Esophagus muscularis mucosa (tissue), 4 donors: ENCODE data around the gene HPD. TPM values are rescaled to one million over a fixed set of nuclear protein-coding genes. Genes with fewer than 3 reads are reported as not detected.

Experiments
- DNase-seq: peaks from one replicate; pipeline ENCODE4 v3.0.0-alpha.2; 2017; ENCODE audit errors: extremely low spot score
- H3K27ac ChIP-seq, 4 donors: fragments of 200-600 bp; sonication (generic); replicated peaks in 1 of 4; 1 replicate in 3 of 4; 2 replicates in 1 of 4; pipeline ENCODE4 v1.5.1; 2016 to 2019; ENCODE audit warnings: mild to moderate bottlenecking in 1 of 4
- H3K27me3 ChIP-seq, 4 donors: fragments of 200-600 bp; sonication (generic); one replicate each; pipeline versions ENCODE4 v1.5.1 to v1.6.0; 2016 to 2019
- H3K36me3 ChIP-seq, 4 donors: fragments of 200-600 bp; sonication (generic); one replicate each; pipeline ENCODE4 v1.5.1; 2016 to 2019
- H3K4me1 ChIP-seq, 4 donors: fragments of 200-600 bp; sonication (generic); one replicate each; pipeline ENCODE4 v1.5.1; 2016 to 2019
- H3K4me3 ChIP-seq, 4 donors: fragments of 200-600 bp; sonication (generic); 1 replicate in 2 of 4; 2 replicates in 2 of 4; pipeline ENCODE4 v1.5.1; 2016 to 2019; ENCODE audit warnings: mild to moderate bottlenecking in 4 of 4, moderate library complexity in 1 of 4
- H3K9me3 ChIP-seq, 4 donors: fragments of 200-600 bp; sonication (generic); 1 replicate in 3 of 4; 2 replicates in 1 of 4; pipeline ENCODE4 v1.5.1; 2016 to 2019
- EP300 ChIP-seq: sonication (generic); formaldehyde crosslinking; IDR thresholded peaks from one replicate; pipeline ENCODE4 v1.6.1; 2017; ENCODE audit warnings: antibody characterized with exemption
- POLR2A ChIP-seq: fragments of 450-650 bp; IDR thresholded peaks from one replicate; pipeline ENCODE4 v1.6.1; 2017; ENCODE audit warnings: antibody characterized with exemption, moderate library complexity, mild to moderate bottlenecking, low read depth
- POLR2AphosphoS5 ChIP-seq, 2 donors: sonication (generic); formaldehyde crosslinking; IDR thresholded peaks; one replicate each; pipeline ENCODE4 v1.6.1; 2017; ENCODE audit warnings: antibody characterized with exemption in 2 of 2
- WGBS: methylation state at CpG from one replicate; pipeline ENCODE4 v1.1.5; 2018; 5-methylcytosine and 5-hydroxymethylcytosine counted together
- intact Hi-C: fragments of 100-400 bp; cut with DNase I; formaldehyde crosslinking; loops from one replicate; pipeline ENCODE4 v1.15.1; 2023
- total RNA-seq, 4 donors: library from RNA; depleted of rRNA; stranded (reverse); fragments of >200 nt; gene quantifications; one replicate each; pipeline versions ENCODE4 v1.1.0 to v1.2.1, GENCODE V29; 2016
- TF ChIP-seq, protein P1 (sequence below), 3 experiments: fragments of 200-600 bp in 2 of 3; fragments of 450-650 bp in 1 of 3; sonication (generic) in 2 of 3; IDR thresholded peaks; one replicate each; pipeline ENCODE4 v1.5.1; 2017 to 2019; ENCODE audit warnings: antibody characterized with exemption in 3 of 3, mild to moderate bottlenecking in 2 of 3, moderate library complexity in 1 of 3

Gene HPD
- total RNA-seq, 4 donors from 2014 or later, result 0.65 to 3.3 (median 1.3) TPM

DNA sequence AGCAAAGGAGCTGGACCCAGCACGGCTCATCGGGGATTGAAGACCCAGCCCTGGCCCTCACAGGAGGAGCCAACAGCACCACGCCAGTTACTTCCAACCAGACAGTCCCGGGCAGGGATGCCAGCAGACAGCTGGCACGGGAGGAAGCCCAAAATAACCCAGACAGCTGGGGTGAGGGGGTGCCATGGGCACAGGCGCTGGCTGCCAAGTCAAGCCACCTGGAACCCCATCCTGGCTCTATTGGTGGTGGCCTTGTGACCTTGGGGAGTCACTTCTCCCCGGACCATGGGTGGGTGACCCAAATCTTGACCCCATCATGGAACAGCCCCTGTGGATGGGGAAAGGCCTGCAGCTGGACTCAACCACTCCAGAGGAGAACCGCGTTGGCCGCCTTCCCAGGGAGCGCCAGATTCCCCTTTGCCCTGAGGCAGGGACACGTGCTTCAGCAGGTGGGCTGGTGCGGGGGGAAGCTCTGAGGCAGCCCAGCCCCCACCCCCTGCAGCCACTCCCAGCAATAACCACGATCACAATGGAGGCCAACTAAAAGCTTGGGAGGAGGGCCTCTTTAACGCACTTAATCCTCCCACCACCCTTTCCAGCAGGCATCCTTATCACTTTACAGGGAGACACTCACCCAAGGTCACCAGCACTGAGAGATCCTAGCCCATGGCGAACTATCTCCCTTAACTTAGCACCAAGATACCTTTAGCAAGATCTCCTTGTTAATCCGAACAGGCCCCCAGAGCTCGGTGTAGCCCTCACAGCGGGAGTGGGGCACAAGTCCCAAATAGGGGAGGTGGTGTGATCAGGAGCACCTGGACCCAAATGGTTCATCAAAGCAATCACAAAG lies 60.5 kb downstream of the HPD start:
- Histone ChIP-seq H3K27me3 (no peaks in the 10 kb centered on the region), H3K9me3 (no peaks in the 10 kb centered on the region), H3K36me3 (peaks cover 0 to 12% (median 9%) of the 10 kb centered on the region in 4 donors), H3K4me3 (peak overlapping the region; percentile 65 to 94 (median 84)), H3K4me1 (peaks cover 63 to 73% (median 65%) of the 10 kb centered on the region in 4 donors), H3K27ac (peak overlapping the region; percentile 97 to 100 (median 100))
- intact Hi-C loops, result no loop called here
- peak; percentile 15 for TF ChIP-seq POLR2A
- TF ChIP-seq, protein P1, sequence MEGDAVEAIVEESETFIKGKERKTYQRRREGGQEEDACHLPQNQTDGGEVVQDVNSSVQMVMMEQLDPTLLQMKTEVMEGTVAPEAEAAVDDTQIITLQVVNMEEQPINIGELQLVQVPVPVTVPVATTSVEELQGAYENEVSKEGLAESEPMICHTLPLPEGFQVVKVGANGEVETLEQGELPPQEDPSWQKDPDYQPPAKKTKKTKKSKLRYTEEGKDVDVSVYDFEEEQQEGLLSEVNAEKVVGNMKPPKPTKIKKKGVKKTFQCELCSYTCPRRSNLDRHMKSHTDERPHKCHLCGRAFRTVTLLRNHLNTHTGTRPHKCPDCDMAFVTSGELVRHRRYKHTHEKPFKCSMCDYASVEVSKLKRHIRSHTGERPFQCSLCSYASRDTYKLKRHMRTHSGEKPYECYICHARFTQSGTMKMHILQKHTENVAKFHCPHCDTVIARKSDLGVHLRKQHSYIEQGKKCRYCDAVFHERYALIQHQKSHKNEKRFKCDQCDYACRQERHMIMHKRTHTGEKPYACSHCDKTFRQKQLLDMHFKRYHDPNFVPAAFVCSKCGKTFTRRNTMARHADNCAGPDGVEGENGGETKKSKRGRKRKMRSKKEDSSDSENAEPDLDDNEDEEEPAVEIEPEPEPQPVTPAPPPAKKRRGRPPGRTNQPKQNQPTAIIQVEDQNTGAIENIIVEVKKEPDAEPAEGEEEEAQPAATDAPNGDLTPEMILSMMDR (IDR thresholded peaks at IDR 0.05), result no peak
- WGBS, result 30% methylated on average over 7 of the region's 19 CpGs
- no peak for DNase-seq

DNA sequence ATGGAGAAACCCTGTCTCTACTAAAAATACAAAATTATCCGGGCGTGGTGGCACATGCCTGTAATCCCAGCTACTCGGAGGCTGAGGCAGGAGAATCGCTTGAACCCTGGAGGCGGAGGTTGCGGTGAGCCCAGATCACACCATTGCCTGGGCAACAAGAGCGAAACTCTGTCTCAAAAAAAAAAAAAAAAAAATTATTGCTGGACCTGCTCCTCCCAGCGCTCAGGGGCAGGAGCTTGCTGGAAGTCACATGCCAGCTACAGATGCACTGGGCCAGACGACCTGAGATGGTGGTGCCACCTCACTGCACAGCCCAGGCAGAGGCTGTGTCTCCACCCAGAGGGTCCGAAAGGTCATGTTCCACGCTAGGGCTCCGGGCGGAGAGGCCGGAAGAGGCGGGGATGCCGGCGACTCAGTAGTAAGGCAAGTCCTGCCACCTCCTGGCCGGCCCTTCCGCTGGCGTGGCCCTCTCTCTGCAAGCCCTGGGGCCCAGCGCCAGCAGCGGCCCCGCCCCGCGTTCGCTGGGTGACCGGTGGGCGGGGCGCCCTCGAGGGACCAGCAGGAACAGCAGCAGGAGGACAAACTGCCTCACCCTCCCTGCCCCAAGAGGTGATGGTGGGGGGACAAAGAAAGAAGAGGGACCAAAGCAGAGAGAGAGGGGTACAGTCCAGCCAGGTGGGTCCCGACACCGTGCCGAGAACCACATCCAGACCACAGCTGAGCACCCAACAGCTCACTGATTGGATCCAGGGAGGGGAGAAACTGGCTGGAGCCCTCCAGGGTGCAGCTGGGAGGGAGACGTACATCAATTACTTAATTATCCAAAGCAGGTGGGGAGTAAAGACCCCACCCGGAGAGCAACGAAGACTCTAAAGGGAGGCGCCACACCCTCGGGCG lies 61.6 kb downstream of the HPD start:
- DNase-seq, result peak; percentile 96
- 16% methylated on average over 27 of the region's 39 CpGs for WGBS
- peak overlapping the region; percentile 97 to 100 (median 100) for H3K27ac ChIP-seq
- H3K4me1 ChIP-seq, result peaks cover 73 to 77% (median 75%) of the 10 kb centered on the region in 4 donors
- TF ChIP-seq POLR2A, result peak; percentile 3
- TF ChIP-seq, protein P1 (IDR thresholded peaks at IDR 0.05), result peak; percentile 31 to 59 (median 40)
- peak in 1 of 2 donors; percentile 89 for TF ChIP-seq POLR2AphosphoS5 (IDR thresholded peaks at IDR 0.05)
- no peak for TF ChIP-seq EP300
- no peaks in the 10 kb centered on the region for H3K9me3 ChIP-seq
- no peaks in the 10 kb centered on the region for H3K27me3 ChIP-seq
- peak overlapping the region; percentile 65 to 94 (median 84) for H3K4me3 ChIP-seq
- intact Hi-C loops, result no loop called here
- H3K36me3 ChIP-seq, result peaks cover 0 to 12% (median 9%) of the 10 kb centered on the region in 4 donors

DNA sequence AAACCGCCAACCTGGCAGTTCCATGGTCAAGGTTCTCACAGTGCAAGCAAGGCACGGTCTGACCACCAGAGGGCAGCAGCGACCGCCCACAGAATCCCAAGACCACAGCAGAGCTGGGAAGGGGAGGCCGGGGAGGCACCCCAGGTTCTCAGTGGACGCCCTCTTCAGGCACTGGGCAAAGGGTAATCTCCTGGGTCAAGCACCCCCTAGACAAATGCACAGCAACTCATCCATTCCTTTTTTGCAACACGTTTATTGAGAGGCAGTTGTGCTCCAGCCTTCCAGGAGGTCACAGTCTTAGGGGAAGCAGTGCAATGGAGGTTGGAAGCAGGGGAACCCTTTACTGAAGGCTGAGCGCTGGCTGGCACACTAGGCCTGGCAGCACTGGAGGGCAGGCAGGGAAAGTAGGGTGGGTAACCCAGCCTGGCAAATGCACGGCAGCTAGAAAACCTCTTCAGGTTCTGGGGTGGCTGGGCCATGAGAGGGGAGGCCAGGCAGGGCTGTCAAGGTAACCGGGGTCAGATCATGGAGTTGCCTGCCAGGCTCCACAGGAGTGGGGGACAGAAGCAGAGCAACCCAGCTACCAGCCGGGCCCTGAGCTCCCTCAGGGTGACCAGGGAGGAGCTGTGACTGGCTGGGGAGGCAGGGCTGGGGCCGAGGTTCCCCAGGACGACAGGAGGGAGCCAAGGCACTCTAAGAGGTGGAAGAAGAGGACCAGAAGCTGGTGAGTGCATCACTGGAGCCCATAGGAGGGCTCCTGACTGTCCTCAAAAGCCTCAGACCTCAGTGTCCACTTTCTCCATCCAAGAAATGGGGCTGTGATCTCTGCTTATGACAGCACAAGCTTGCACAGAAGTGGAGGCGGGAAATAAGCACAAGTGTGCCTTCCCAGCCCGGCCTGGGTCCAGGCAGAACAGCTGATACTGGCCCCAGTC lies 63.4 kb downstream of the HPD start:
- H3K4me3 ChIP-seq, result peak overlapping the region; percentile 59 to 64 (median 60)
- peak overlapping the region; percentile 97 to 100 (median 100) for H3K27ac ChIP-seq
- H3K9me3 ChIP-seq, result no peaks in the 10 kb centered on the region
- H3K4me1 ChIP-seq, result peaks cover 70 to 78% (median 77%) of the 10 kb centered on the region in 4 donors
- WGBS, result 39% methylated on average over 10 of the region's 15 CpGs
- TF ChIP-seq EP300, result no peak
- peak in 1 of 2 donors; percentile 65 for TF ChIP-seq POLR2AphosphoS5 (IDR thresholded peaks at IDR 0.05)
- TF ChIP-seq, protein P1 (IDR thresholded peaks at IDR 0.05), result peak; percentile 97 to 99 (median 98)
- TF ChIP-seq POLR2A, result no peak
- DNase-seq, result peak; percentile 98
- H3K36me3 ChIP-seq, result peaks cover 0 to 12% (median 9%) of the 10 kb centered on the region in 4 donors
- intact Hi-C loops, result loop anchor here (2.0 kb wide), 1 partner anchor 98 kb away; no protein-coding TSS in a partner anchor
- no peaks in the 10 kb centered on the region for H3K27me3 ChIP-seq

DNA sequence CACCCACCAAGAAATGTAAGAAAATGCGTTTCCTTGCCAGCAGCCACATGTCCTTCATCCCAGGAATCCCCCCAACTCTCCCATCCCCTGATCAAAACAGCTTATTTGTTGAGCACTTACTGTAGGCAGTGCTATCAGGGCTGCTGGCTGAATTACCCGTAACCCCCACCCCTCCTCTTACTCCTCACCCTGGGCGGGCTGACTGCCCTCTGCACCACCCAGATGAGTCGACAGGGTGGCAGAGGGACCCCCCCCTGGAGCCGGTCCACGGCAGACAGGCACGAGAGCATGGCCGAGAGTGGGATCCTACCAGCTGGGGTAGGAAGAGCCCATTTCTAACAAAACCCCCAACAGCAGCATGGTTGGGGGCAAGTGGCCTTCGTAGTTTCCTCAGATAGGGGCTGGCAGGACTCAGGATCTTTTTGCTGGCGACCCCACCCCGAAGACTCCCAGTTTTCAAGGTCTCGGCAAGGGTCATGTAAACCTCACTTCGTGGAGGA lies 64.1 kb downstream of the HPD start:
- no peak for DNase-seq
- 0% methylated on average over 8 of the region's 13 CpGs for WGBS
- H3K27ac ChIP-seq, result peak overlapping the region; percentile 97 to 100 (median 100)
- H3K27me3 ChIP-seq, result no peaks in the 10 kb centered on the region
- H3K4me3 ChIP-seq, result peak overlapping the region; percentile 59 to 64 (median 60)
- no peak for TF ChIP-seq POLR2AphosphoS5 (IDR thresholded peaks at IDR 0.05)
- TF ChIP-seq, protein P1 (IDR thresholded peaks at IDR 0.05), result no peak
- TF ChIP-seq EP300, result no peak
- no peak for TF ChIP-seq POLR2A
- no peaks in the 10 kb centered on the region for H3K9me3 ChIP-seq
- peaks cover 70 to 82% (median 80%) of the 10 kb centered on the region in 4 donors for H3K4me1 ChIP-seq
- intact Hi-C loops, result loop anchor here (1.0 to 2.0 kb wide), 2 partner anchors 18 to 98 kb away; no protein-coding TSS in a partner anchor
- H3K36me3 ChIP-seq, result peaks cover 0 to 12% (median 9%) of the 10 kb centered on the region in 4 donors
